AG10803 (cell line): Measurements from ENCODE around the gene TSPEAR.

Experiments used
- DNase-seq: peaks from one replicate; pipeline ENCODE4 v3.0.0; 2010; ENCODE audit warnings: low read depth
- H3K4me3 ChIP-seq: 2 replicates; pipeline ENCODE4 v1.5.1; 2011; ENCODE audit warnings: mild to moderate bottlenecking, low read length, control low read depth
- TF ChIP-seq, protein P1 (sequence below): conservative IDR thresholded peaks from 2 replicates; pipeline ENCODE4 v1.5.1; 2011; ENCODE audit warnings: mild to moderate bottlenecking, low read length, control low read depth, inconsistent platforms

The TSPEAR gene

DNA sequence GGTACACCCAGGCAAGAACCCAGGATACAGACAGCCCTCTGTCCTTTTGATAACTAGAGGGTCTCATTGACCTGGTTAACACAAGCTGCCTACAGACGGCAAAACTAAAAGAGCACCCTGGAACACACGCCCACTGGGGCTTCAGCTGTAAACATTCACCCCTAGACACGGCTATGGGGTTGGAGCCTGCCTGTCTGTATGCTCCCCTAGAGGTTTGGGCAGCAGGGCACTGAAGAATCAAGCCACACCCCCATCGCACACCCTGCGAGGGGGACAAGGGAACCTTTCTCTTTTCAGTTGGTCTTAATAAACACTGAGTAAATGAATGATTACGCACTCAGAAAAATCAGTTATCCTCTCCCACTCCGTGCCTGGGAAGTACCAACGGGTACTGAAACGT lies 220.6 kb downstream of the TSPEAR start:
- no peak overlapping the region for H3K4me3 ChIP-seq
- DNase-seq: no peak
- TF ChIP-seq, protein P1, sequence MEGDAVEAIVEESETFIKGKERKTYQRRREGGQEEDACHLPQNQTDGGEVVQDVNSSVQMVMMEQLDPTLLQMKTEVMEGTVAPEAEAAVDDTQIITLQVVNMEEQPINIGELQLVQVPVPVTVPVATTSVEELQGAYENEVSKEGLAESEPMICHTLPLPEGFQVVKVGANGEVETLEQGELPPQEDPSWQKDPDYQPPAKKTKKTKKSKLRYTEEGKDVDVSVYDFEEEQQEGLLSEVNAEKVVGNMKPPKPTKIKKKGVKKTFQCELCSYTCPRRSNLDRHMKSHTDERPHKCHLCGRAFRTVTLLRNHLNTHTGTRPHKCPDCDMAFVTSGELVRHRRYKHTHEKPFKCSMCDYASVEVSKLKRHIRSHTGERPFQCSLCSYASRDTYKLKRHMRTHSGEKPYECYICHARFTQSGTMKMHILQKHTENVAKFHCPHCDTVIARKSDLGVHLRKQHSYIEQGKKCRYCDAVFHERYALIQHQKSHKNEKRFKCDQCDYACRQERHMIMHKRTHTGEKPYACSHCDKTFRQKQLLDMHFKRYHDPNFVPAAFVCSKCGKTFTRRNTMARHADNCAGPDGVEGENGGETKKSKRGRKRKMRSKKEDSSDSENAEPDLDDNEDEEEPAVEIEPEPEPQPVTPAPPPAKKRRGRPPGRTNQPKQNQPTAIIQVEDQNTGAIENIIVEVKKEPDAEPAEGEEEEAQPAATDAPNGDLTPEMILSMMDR: no peak

- H3K4me3 ChIP-seq: no peak overlapping the region
- TF ChIP-seq, protein P1: no peak
- DNase-seq: no peak
Observed at GRCh38 chr21:44490405-44490804, 221.0 kb downstream of the TSPEAR start.

- no peak overlapping the region for H3K4me3 ChIP-seq
- TF ChIP-seq, protein P1: no peak
- no peak for DNase-seq
Observed at GRCh38 chr21:44489962-44490361, 221.4 kb downstream of the TSPEAR start.

GRCh38 chr21:44487831-44488230 lies 223.5 kb downstream of the TSPEAR start:
- no peak overlapping the region for H3K4me3 ChIP-seq
- peak; percentile 12 for DNase-seq
- TF ChIP-seq, protein P1: peak; percentile 53

- peak overlapping the region; percentile 53 for H3K4me3 ChIP-seq
- TF ChIP-seq, protein P1: no peak
- DNase-seq: no peak
Observed at GRCh38 chr21:44486302-44486701, 225.1 kb downstream of the TSPEAR start.

- DNase-seq: no peak
- TF ChIP-seq, protein P1: no peak
- H3K4me3 ChIP-seq: peak overlapping the region; percentile 53
Observed at GRCh38 chr21:44485796-44486195, 225.6 kb downstream of the TSPEAR start.

DNA sequence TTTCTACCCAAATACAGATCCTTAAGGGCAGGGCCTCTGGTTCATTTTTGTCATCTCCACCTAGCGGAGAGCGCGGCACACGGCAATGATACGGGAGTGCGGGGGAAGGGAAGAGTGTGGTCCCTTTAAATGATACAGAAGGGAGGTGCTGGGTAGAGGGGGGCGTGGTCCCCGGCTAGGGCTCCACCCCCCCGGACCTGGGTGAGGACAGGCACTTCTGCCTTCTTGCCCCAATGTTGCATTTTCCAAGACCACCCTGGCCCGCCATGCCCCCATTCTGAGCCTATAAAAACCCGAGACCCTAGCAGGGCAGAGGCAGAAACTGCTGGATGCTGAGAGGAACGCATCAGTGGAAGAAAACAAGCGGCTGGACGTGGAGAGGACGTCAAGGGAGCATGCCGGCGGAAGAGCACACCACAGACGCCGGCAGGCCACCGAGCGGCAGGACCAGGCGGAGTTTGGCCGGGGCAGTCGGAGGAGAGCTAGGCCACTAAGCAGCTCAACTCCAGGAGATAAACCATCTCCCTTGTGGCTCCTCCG lies 226.0 kb downstream of the TSPEAR start:
- TF ChIP-seq, protein P1: peak; percentile 38
- DNase-seq: peak; percentile 44
- peak overlapping the region; percentile 53 for H3K4me3 ChIP-seq
